ENCODE data around the gene FBXO40. TPM values are rescaled to one million over a fixed set of nuclear protein-coding genes. Genes with fewer than 3 reads are reported as not detected.

The FBXO40 gene
- total and polyA plus RNA-seq, 2 of the 8 experiments (the other 6 are each of a cell fraction or from before 2014, with no cell fraction given) = 0.03 TPM; not detected in 1

DNA sequence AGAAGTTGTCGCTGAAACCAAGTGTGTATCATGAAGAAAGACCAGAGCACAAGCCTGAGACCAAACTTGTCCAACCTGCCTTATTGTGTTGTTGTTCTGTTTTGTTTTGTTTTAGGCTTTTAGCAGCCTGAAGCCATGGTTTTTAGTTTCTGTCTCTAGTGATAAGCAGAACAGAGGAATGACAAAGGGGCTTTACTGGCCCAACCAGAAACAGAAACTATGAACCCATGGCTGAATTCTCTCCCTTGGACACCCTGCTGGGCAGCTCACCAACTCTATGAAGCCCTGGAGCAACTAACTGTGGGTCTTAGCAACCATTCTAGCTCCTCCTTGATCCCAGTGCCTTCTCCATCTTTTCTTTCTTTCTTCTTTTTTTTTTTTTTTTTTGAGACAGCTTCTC lies 37.2 kb downstream of the FBXO40 start (continued):
- TF ChIP-seq, protein P1, sequence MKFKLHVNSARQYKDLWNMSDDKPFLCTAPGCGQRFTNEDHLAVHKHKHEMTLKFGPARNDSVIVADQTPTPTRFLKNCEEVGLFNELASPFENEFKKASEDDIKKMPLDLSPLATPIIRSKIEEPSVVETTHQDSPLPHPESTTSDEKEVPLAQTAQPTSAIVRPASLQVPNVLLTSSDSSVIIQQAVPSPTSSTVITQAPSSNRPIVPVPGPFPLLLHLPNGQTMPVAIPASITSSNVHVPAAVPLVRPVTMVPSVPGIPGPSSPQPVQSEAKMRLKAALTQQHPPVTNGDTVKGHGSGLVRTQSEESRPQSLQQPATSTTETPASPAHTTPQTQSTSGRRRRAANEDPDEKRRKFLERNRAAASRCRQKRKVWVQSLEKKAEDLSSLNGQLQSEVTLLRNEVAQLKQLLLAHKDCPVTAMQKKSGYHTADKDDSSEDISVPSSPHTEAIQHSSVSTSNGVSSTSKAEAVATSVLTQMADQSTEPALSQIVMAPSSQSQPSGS (IDR thresholded peaks at IDR 0.05; ENCODE audit: low read length) = no peak
